Liver (tissue), 9 donors: Measurements from ENCODE around the gene PTPN23. TPM values are rescaled to one million over a fixed set of nuclear protein-coding genes. Genes with fewer than 3 reads are reported as not detected.
A peak's percentile ranks its signal among the peaks of the same experiment; 100 is the strongest.

Experiments
- DNase-seq: peaks from one replicate; pipeline ENCODE4 v3.0.0-alpha.2; 2017; ENCODE audit warnings: low spot score
- H3K27ac ChIP-seq, 2 donors: one replicate each; pipeline ENCODE4 v1.7.0; 2013; ENCODE audit warnings: inconsistent platforms in 2 of 2, low read length in 2 of 2, control low read depth in 1 of 2, low read depth in 1 of 2, mild to moderate bottlenecking in 1 of 2
- H3K27me3 ChIP-seq, 4 donors: one replicate each; pipeline versions ENCODE4 v1.6.1 to v1.7.0; 2013; ENCODE audit warnings: low read length in 3 of 4, inconsistent platforms in 1 of 4, mild to moderate bottlenecking in 1 of 4, moderate library complexity in 1 of 4; ENCODE audit not compliant: control insufficient read depth in 4 of 4, insufficient read depth in 4 of 4
- H3K36me3 ChIP-seq, 4 donors: one replicate each; pipeline versions ENCODE4 v1.6.1 to v1.7.0; 2013; ENCODE audit warnings: low read length in 3 of 4, mild to moderate bottlenecking in 3 of 4, low read depth in 1 of 4, moderate library complexity in 1 of 4; ENCODE audit not compliant: control insufficient read depth in 4 of 4, insufficient read depth in 3 of 4
- H3K4me1 ChIP-seq, 4 donors: one replicate each; pipeline versions ENCODE4 v1.6.1 to v1.7.0; 2013; ENCODE audit warnings: low read length in 3 of 4, mild to moderate bottlenecking in 3 of 4, moderate library complexity in 1 of 4; ENCODE audit not compliant: control insufficient read depth in 4 of 4, insufficient read depth in 4 of 4
- H3K4me3 ChIP-seq, 3 donors: one replicate each; pipeline versions ENCODE4 v1.6.1 to v1.7.0; 2013; ENCODE audit warnings: low read length in 3 of 3, control low read depth in 1 of 3, low read depth in 1 of 3, mild to moderate bottlenecking in 1 of 3
- H3K9ac ChIP-seq, 2 donors: one replicate each; pipeline ENCODE4 v1.7.0; 2013; ENCODE audit warnings: low read length in 2 of 2, mild to moderate bottlenecking in 2 of 2, moderate library complexity in 2 of 2, control low read depth in 1 of 2, low read depth in 1 of 2
- H3K9me3 ChIP-seq, 4 donors: one replicate each; pipeline versions ENCODE4 v1.6.1 to v1.7.0; 2013; ENCODE audit warnings: low read length in 3 of 4; ENCODE audit not compliant: control insufficient read depth in 4 of 4
- EGR1 ChIP-seq, 2 donors: IDR thresholded peaks; 2 replicates each; pipeline ENCODE4 v1.6.1; 2016 to 2018; ENCODE audit warnings: antibody characterized with exemption in 2 of 2, low read depth in 2 of 2
- FOXA1 ChIP-seq: IDR thresholded peaks from 2 replicates; pipeline ENCODE4 v1.6.1; 2016; ENCODE audit warnings: antibody characterized with exemption
- FOXA2 ChIP-seq: IDR thresholded peaks from 2 replicates; pipeline ENCODE4 v1.6.1; 2016; ENCODE audit warnings: antibody characterized with exemption
- GABPA ChIP-seq, 2 donors: IDR thresholded peaks in 1 of 2; conservative IDR thresholded peaks in 1 of 2; 2 replicates each; pipeline ENCODE4 v1.6.1; 2016; ENCODE audit warnings: antibody characterized with exemption in 2 of 2, mild to moderate bottlenecking in 1 of 2, moderate library complexity in 1 of 2
- HNF4A ChIP-seq, 2 donors: conservative IDR thresholded peaks; 2 replicates each; pipeline ENCODE4 v1.6.1; 2016; ENCODE audit warnings: antibody characterized with exemption in 2 of 2, mild to moderate bottlenecking in 2 of 2
- HNF4G ChIP-seq: IDR thresholded peaks from 2 replicates; pipeline ENCODE4 v1.6.1; 2016; ENCODE audit warnings: antibody characterized with exemption
- JUND ChIP-seq, 2 donors: IDR thresholded peaks; 2 replicates each; pipeline ENCODE4 v1.6.1; 2016; ENCODE audit warnings: antibody characterized with exemption in 2 of 2
- NR2F2 ChIP-seq: IDR thresholded peaks from 2 replicates; pipeline ENCODE4 v1.6.1; 2016; ENCODE audit warnings: antibody characterized with exemption
- RAD21 ChIP-seq, 2 donors: IDR thresholded peaks; 2 replicates each; pipeline ENCODE4 v1.6.1; 2016; ENCODE audit warnings: antibody characterized with exemption in 2 of 2, mild to moderate bottlenecking in 2 of 2
- RXRA ChIP-seq, 2 donors: IDR thresholded peaks; 2 replicates each; pipeline ENCODE4 v1.6.1; 2017 to 2018; ENCODE audit warnings: antibody characterized with exemption in 2 of 2, mild to moderate bottlenecking in 1 of 2
- SP1 ChIP-seq: IDR thresholded peaks from 2 replicates; pipeline ENCODE4 v1.6.1; 2018; ENCODE audit warnings: antibody characterized with exemption, mild to moderate bottlenecking
- TAF1 ChIP-seq: conservative IDR thresholded peaks from 2 replicates; pipeline ENCODE4 v1.6.1; 2016; ENCODE audit warnings: antibody characterized with exemption, mild to moderate bottlenecking
- YY1 ChIP-seq: IDR thresholded peaks from 2 replicates; pipeline ENCODE4 v1.6.1; 2016; ENCODE audit warnings: antibody characterized with exemption, mild to moderate bottlenecking
- WGBS: extraction: QIAGEN DNeasy Blood & Tissue Kit; methylation state at CpG from one replicate; pipeline ENCODE4 v1.1.7; 2013; 5-methylcytosine and 5-hydroxymethylcytosine counted together
- polyA plus RNA-seq, 2 donors: library from polyadenylated mRNA; stranded (reverse) in 1 of 2; unstranded in 1 of 2; fragments of 200-250 nt in 1 of 2; fragments of >200 nt in 1 of 2; fragmentation: Nextera tagmentation in 1 of 2; extraction: Ambion mirVana in 1 of 2; gene quantifications; one replicate each; pipeline versions ENCODE4 v1.2.1 to v1.2.3, GENCODE V29; 2013 to 2015
- total RNA-seq, 2 donors: library from RNA; depleted of rRNA; stranded (reverse); fragments of >200 nt; gene quantifications; one replicate each; pipeline ENCODE4 v1.2.3, GENCODE V29; 2014
- TF ChIP-seq, protein P1 (sequence below): fragments of 150-350 bp; IDR thresholded peaks from 2 replicates; pipeline ENCODE4 v1.5.1; 2017; ENCODE audit warnings: improper control_type of control experiment, low read depth, low read length; ENCODE audit not compliant: missing input control
- TF ChIP-seq, protein P2 (sequence below): IDR thresholded peaks from 2 replicates; pipeline ENCODE4 v1.6.1; 2016; ENCODE audit warnings: antibody characterized with exemption
- TF ChIP-seq, protein P3 (sequence below): IDR thresholded peaks from 2 replicates; pipeline ENCODE4 v1.6.1; 2016; ENCODE audit warnings: antibody characterized with exemption
- TF ChIP-seq, protein P4 (sequence below): IDR thresholded peaks from 2 replicates; pipeline ENCODE4 v1.6.1; 2016; ENCODE audit warnings: antibody characterized with exemption
- TF ChIP-seq, protein P5 (sequence below): IDR thresholded peaks from 2 replicates; pipeline ENCODE4 v1.6.1; 2016; ENCODE audit warnings: antibody characterized with exemption, mild to moderate bottlenecking
- donor health status: healthy.
- donor health status: healthy.
- donor health status: healthy.
- donor health status: healthy.
- donor health status: healthy.

PTPN23 gene
- total and polyA plus RNA-seq, 4 donors: 3.8 to 84.4 (median 11.5) TPM

DNA sequence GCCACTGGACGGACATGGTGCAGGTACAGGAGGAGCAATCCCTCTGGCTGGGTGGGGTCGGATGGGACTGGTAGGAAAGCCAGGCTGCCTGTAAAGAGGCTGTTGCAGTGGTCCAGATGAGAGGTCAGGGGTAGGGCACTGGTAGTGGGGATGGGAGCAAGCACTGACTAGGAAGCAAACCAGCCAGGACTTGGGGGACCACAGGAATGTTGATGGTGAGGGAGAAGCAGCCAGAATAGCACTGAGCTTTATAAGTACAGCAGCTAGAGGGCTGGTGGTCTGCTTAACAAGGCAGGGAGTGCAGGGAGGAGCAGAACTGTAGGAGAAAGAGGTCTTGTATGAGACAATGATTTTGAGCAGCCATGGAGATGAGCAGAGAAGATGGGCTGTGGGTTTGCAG lies 38.7 kb upstream of the PTPN23 start:
- Histone ChIP-seq H3K36me3 (peaks cover 11 to 27% (median 18%) of the 10 kb centered on the region in 4 donors), H3K4me3 (no peak overlapping the region), H3K9me3 (no peaks in the 10 kb centered on the region), H3K9ac (no peak overlapping the region), H3K27ac (no peak overlapping the region), H3K4me1 (peaks cover 0 to 14% (median 12%) of the 10 kb centered on the region in 4 donors), H3K27me3 (no peaks in the 10 kb centered on the region)
- TF ChIP-seq, protein P1, sequence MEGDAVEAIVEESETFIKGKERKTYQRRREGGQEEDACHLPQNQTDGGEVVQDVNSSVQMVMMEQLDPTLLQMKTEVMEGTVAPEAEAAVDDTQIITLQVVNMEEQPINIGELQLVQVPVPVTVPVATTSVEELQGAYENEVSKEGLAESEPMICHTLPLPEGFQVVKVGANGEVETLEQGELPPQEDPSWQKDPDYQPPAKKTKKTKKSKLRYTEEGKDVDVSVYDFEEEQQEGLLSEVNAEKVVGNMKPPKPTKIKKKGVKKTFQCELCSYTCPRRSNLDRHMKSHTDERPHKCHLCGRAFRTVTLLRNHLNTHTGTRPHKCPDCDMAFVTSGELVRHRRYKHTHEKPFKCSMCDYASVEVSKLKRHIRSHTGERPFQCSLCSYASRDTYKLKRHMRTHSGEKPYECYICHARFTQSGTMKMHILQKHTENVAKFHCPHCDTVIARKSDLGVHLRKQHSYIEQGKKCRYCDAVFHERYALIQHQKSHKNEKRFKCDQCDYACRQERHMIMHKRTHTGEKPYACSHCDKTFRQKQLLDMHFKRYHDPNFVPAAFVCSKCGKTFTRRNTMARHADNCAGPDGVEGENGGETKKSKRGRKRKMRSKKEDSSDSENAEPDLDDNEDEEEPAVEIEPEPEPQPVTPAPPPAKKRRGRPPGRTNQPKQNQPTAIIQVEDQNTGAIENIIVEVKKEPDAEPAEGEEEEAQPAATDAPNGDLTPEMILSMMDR: no peak
- TF ChIP-seq RXRA (IDR thresholded peaks at IDR 0.05) (no peak), EGR1 (IDR thresholded peaks at IDR 0.05; ENCODE audit: low read depth in 2 of 2) (no peak), HNF4G (no peak), RAD21 (IDR thresholded peaks at IDR 0.05) (no peak), TAF1 (no peak), JUND (IDR thresholded peaks at IDR 0.05) (no peak), GABPA (IDR thresholded peaks at IDR 0.05 in 1 of 2, conservative IDR thresholded peaks at IDR 0.05 in 1 of 2) (no peak), FOXA2 (no peak), YY1 (no peak), FOXA1 (no peak), NR2F2 (no peak)
- TF ChIP-seq, protein P2, sequence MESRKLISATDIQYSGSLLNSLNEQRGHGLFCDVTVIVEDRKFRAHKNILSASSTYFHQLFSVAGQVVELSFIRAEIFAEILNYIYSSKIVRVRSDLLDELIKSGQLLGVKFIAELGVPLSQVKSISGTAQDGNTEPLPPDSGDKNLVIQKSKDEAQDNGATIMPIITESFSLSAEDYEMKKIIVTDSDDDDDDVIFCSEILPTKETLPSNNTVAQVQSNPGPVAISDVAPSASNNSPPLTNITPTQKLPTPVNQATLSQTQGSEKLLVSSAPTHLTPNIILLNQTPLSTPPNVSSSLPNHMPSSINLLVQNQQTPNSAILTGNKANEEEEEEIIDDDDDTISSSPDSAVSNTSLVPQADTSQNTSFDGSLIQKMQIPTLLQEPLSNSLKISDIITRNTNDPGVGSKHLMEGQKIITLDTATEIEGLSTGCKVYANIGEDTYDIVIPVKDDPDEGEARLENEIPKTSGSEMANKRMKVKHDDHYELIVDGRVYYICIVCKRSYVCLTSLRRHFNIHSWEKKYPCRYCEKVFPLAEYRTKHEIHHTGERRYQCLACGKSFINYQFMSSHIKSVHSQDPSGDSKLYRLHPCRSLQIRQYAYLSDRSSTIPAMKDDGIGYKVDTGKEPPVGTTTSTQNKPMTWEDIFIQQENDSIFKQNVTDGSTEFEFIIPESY: no peak
- TF ChIP-seq, protein P3, sequence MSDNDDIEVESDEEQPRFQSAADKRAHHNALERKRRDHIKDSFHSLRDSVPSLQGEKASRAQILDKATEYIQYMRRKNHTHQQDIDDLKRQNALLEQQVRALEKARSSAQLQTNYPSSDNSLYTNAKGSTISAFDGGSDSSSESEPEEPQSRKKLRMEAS: no peak
- WGBS: 97% methylated on average over 2 of the region's 2 CpGs
- no peak for DNase-seq

DNA sequence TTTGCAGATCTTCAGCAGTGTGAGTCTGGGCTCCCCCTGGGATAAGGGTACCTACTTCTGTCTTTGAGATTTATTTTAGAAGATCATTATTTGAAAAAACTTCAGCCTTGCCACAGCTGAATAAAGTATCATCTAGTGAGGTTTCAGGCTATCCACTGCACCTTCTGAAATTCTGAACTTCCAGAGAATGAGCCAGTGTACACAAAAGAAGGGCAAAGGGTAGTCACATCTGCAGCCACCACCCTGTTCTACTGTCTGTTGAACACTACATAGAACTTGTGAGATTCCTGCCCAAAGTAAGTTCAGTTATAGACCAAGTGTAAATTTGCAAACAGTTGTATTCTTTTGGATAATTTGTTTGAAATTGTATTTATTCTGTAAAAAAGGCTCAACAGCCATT lies 38.0 kb upstream of the PTPN23 start:
- peaks cover 0 to 14% (median 12%) of the 10 kb centered on the region in 4 donors for H3K4me1 ChIP-seq
- DNase-seq: no peak
- H3K9ac ChIP-seq: no peak overlapping the region
- TF ChIP-seq FOXA1: no peak
- no peak for TF ChIP-seq GABPA (IDR thresholded peaks at IDR 0.05 in 1 of 2, conservative IDR thresholded peaks at IDR 0.05 in 1 of 2)
- TF ChIP-seq EGR1 (IDR thresholded peaks at IDR 0.05; ENCODE audit: low read depth in 2 of 2): no peak
- no peak for TF ChIP-seq YY1
- TF ChIP-seq, protein P1: no peak
- TF ChIP-seq, protein P2: no peak
- TF ChIP-seq, protein P4, sequence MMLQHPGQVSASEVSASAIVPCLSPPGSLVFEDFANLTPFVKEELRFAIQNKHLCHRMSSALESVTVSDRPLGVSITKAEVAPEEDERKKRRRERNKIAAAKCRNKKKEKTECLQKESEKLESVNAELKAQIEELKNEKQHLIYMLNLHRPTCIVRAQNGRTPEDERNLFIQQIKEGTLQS: no peak
- TF ChIP-seq JUND (IDR thresholded peaks at IDR 0.05): no peak
- TF ChIP-seq HNF4A (conservative IDR thresholded peaks at IDR 0.05): peak; percentile 65 to 67
- no peak for TF ChIP-seq NR2F2
- peak; percentile 24 to 26 for TF ChIP-seq RAD21 (IDR thresholded peaks at IDR 0.05)
- no peak for TF ChIP-seq SP1
- no peak for TF ChIP-seq RXRA (IDR thresholded peaks at IDR 0.05)
- TF ChIP-seq FOXA2: peak; percentile 51
- TF ChIP-seq, protein P5, sequence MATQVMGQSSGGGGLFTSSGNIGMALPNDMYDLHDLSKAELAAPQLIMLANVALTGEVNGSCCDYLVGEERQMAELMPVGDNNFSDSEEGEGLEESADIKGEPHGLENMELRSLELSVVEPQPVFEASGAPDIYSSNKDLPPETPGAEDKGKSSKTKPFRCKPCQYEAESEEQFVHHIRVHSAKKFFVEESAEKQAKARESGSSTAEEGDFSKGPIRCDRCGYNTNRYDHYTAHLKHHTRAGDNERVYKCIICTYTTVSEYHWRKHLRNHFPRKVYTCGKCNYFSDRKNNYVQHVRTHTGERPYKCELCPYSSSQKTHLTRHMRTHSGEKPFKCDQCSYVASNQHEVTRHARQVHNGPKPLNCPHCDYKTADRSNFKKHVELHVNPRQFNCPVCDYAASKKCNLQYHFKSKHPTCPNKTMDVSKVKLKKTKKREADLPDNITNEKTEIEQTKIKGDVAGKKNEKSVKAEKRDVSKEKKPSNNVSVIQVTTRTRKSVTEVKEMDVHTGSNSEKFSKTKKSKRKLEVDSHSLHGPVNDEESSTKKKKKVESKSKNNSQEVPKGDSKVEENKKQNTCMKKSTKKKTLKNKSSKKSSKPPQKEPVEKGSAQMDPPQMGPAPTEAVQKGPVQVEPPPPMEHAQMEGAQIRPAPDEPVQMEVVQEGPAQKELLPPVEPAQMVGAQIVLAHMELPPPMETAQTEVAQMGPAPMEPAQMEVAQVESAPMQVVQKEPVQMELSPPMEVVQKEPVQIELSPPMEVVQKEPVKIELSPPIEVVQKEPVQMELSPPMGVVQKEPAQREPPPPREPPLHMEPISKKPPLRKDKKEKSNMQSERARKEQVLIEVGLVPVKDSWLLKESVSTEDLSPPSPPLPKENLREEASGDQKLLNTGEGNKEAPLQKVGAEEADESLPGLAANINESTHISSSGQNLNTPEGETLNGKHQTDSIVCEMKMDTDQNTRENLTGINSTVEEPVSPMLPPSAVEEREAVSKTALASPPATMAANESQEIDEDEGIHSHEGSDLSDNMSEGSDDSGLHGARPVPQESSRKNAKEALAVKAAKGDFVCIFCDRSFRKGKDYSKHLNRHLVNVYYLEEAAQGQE: peak; percentile 46
- no peak for TF ChIP-seq TAF1
- no peak for TF ChIP-seq HNF4G
- TF ChIP-seq, protein P3: no peak
- peaks cover 6 to 21% (median 14%) of the 10 kb centered on the region in 4 donors for H3K36me3 ChIP-seq
- H3K4me3 ChIP-seq: no peak overlapping the region
- no peaks in the 10 kb centered on the region for H3K27me3 ChIP-seq
- no peaks in the 10 kb centered on the region for H3K9me3 ChIP-seq
- no peak overlapping the region for H3K27ac ChIP-seq
